K562 (cell line): ENCODE data around the gene CLPSL2. TPM values are rescaled to one million over a fixed set of nuclear protein-coding genes. Genes with fewer than 3 reads are reported as not detected.
A peak's percentile ranks its signal among the peaks of the same experiment; 100 is the strongest.

Experiments
- ATAC-seq: fragments of 200-7000 bp; cut with Tn5 transposase; 3 replicates; pipeline ENCODE4 v1.9.1; 2020; ENCODE audit warnings: moderate library complexity
- BruUV-seq: library from RNA; stranded (reverse); fragments of 400-500 nt; replicated peaks from 2 replicates; lab custom pipeline; 2021; lab: Mats Ljungman, UMichigan
- CTCF ChIA-PET: fragments of 300-600 bp; formaldehyde crosslinking; extraction: SDS; loops from one replicate; lab custom pipeline; 2021; ENCODE audit warnings: low intra/inter-chr PET ratio; lab: Yijun Ruan, JAX
- POLR2A ChIA-PET: fragments of 300-600, 350-650 bp; sonication (Branson Sonifier 250); formaldehyde crosslinking; extraction: SDS; loops from one replicate; lab custom pipeline; 2021; ENCODE audit warnings: antibody characterized with exemption, inconsistent platforms; lab: Yijun Ruan, JAX
- DNase-seq, 4 experiments: peaks; one replicate each; pipeline versions ENCODE4 v3.0.0 to v3.0.0-alpha.2; 2011 to 2018; ENCODE audit warnings: low spot score in 3 of 4, mixed read lengths in 3 of 4; ENCODE audit errors: extremely low read depth in 1 of 4
- FAIRE-seq: peaks from 2 replicates; lab custom pipeline; 2011; peaks lifted over from hg19 to GRCh38; lab: Jason Lieb, UNC
- H2AFZ ChIP-seq: 2 replicates; pipeline ENCODE4 v1.6.0; 2011; ENCODE audit warnings: low read depth, low read length, control low read depth, inconsistent platforms
- H3K27ac ChIP-seq: fragments of 200-600 bp; 3 replicates; pipeline ENCODE4 v1.8.0; 2011; ENCODE audit warnings: low read depth, mild to moderate bottlenecking, control low read depth, inconsistent platforms, low read length, moderate library complexity, mixed read lengths; ENCODE audit errors: extremely low read depth
- H3K27me3 ChIP-seq, 2 experiments: fragments of 300-600 bp in 1 of 2; 2 replicates in 1 of 2; 3 replicates in 1 of 2; pipeline versions ENCODE4 v1.6.0 to v1.8.0; 2011; ENCODE audit warnings: inconsistent platforms in 2 of 2, low read length in 2 of 2, mild to moderate bottlenecking in 1 of 2, mixed read lengths in 1 of 2, moderate library complexity in 1 of 2; ENCODE audit not compliant: control insufficient read depth in 2 of 2, insufficient read depth in 2 of 2
- H3K36me3 ChIP-seq: fragments of 300-600 bp; 3 replicates; pipeline ENCODE4 v1.8.0; 2011; ENCODE audit warnings: mild to moderate bottlenecking, low read length, inconsistent platforms; ENCODE audit not compliant: control insufficient read depth, insufficient read depth
- H3K4me1 ChIP-seq, 2 experiments: fragments of 200-600 bp in 1 of 2; replicated peaks in 1 of 2; 2 replicates in 1 of 2; 3 replicates in 1 of 2; pipeline versions ENCODE4 v1.5.1 to v1.8.0; 2011; ENCODE audit warnings: inconsistent platforms in 2 of 2, low read length in 2 of 2, mild to moderate bottlenecking in 1 of 2, mixed read lengths in 1 of 2, moderate library complexity in 1 of 2; ENCODE audit not compliant: control insufficient read depth in 2 of 2, insufficient read depth in 2 of 2
- H3K4me2 ChIP-seq: 2 replicates; pipeline ENCODE4 v1.6.1; 2011; ENCODE audit warnings: low read length, control low read depth, inconsistent platforms, mixed read lengths; ENCODE audit not compliant: insufficient read depth
- H3K4me3 ChIP-seq: fragments of 200-600 bp; sonication (generic), shearing (Covaris generic); 2 replicates; pipeline ENCODE4 v1.5.1; 2016; ENCODE audit warnings: control low read depth, inconsistent platforms
- H3K79me2 ChIP-seq: fragments of 200-600 bp; 3 replicates; pipeline ENCODE4 v1.8.0; 2011; ENCODE audit warnings: low read length, inconsistent platforms; ENCODE audit not compliant: control insufficient read depth, insufficient read depth
- H3K9ac ChIP-seq, 2 experiments: 2 replicates each; pipeline versions ENCODE4 v1.6.0 to v1.6.1; 2011; ENCODE audit warnings: low read depth in 2 of 2, low read length in 2 of 2, control low read depth in 1 of 2, inconsistent platforms in 1 of 2, mild to moderate bottlenecking in 1 of 2, mixed read lengths in 1 of 2; ENCODE audit not compliant: insufficient read depth in 1 of 2
- H3K9me1 ChIP-seq: one replicate; pipeline ENCODE4 v1.6.0; 2011; ENCODE audit warnings: inconsistent platforms, mild to moderate bottlenecking, low read length, moderate library complexity; ENCODE audit not compliant: control insufficient read depth, insufficient read depth
- H3K9me3 ChIP-seq: replicated peaks from 2 replicates; pipeline ENCODE4 v1.5.1; 2011; ENCODE audit warnings: low read depth, low read length, inconsistent platforms; ENCODE audit not compliant: control insufficient read depth, insufficient read depth
- H4K20me1 ChIP-seq: replicated peaks from 2 replicates; pipeline ENCODE4 v1.6.1; 2011; ENCODE audit warnings: low read length, inconsistent platforms, mixed read lengths; ENCODE audit not compliant: control insufficient read depth, insufficient read depth
- KLF10 ChIP-seq: fragments of 250-450 bp; sonication (Bioruptor Pico); IDR thresholded peaks from 2 replicates; pipeline ENCODE4 v1.6.1; 2021; ENCODE audit warnings: matching md5 sums
- NONO ChIP-seq, 2 experiments: fragments of 200-400 bp in 1 of 2; fragments of 450-650 bp in 1 of 2; formaldehyde crosslinking in 1 of 2; IDR thresholded peaks; 2 replicates each; pipeline ENCODE4 v1.6.1; 2017; ENCODE audit warnings: low read depth in 2 of 2, mild to moderate bottlenecking in 2 of 2, moderate library complexity in 2 of 2, low read length in 1 of 2
- NR2C2 ChIP-seq, 2 experiments: fragments of 200-800 bp in 1 of 2; sonication (Bioruptor generic) in 1 of 2; sonication (generic) in 1 of 2; formaldehyde crosslinking in 1 of 2; IDR thresholded peaks; 2 replicates each; pipeline versions ENCODE4 v1.6.1 to v1.8.0; 2016 to 2022; ENCODE audit warnings: mild to moderate bottlenecking in 1 of 2, missing compliant biosample characterization in 1 of 2, missing genetic modification characterization in 1 of 2, missing genetic modification reagents in 1 of 2
- NUFIP1 ChIP-seq: fragments of 450-650 bp; IDR thresholded peaks from 2 replicates; pipeline ENCODE4 v1.6.1; 2018; ENCODE audit not compliant: partially characterized antibody
- RFX5 ChIP-seq: IDR thresholded peaks from 2 replicates; pipeline ENCODE4 v1.6.1; 2011; ENCODE audit warnings: low read depth, mild to moderate bottlenecking, improper control_type of control experiment, low read length
- YBX1 ChIP-seq: fragments of 450-650 bp; IDR thresholded peaks from 2 replicates; pipeline ENCODE4 v1.7.1; 2016; ENCODE audit warnings: mild to moderate bottlenecking
- ZFX ChIP-seq: sonication (generic); formaldehyde crosslinking; IDR thresholded peaks from 2 replicates; pipeline ENCODE4 v1.8.0; 2022; ENCODE audit warnings: mild to moderate bottlenecking, missing genetic modification reagents, moderate library complexity
- ZKSCAN1 ChIP-seq: fragments of 150-350 bp; IDR thresholded peaks from 2 replicates; pipeline ENCODE4 v1.6.1; 2016; ENCODE audit warnings: low read depth, low read length
- WGBS: fragments of 100-300 bp; shearing (Covaris generic); methylation state at CpG from one replicate; pipeline ENCODE4 v1.1.6; 2016; ENCODE audit warnings: low coverage, mixed read lengths; ENCODE audit not compliant: insufficient coverage; ENCODE audit errors: missing lambda C conversion rate; 5-methylcytosine and 5-hydroxymethylcytosine counted together
- in situ Hi-C: fragments of 300-500 bp; cut with MboI; formaldehyde crosslinking; loops from 4 replicates; pipeline ENCODE4 v1.15.0; 2018; ENCODE audit warnings: inconsistent platforms, mixed read lengths
- intact Hi-C: fragments of 100-400 bp; cut with micrococcal nuclease; formaldehyde crosslinking; loops from 2 replicates; pipeline ENCODE4 v1.14.2; 2022
- polyA plus RNA-seq, 8 experiments: library from polyadenylated mRNA; depleted of rRNA in 4 of 8; stranded (reverse) in 5 of 8; unstranded in 3 of 8; fragments of >200 nt; fragmentation: Nextera tagmentation in 2 of 8; fragmentation: Illumina TruSeq in 1 of 8; extraction: Ambion mirVana in 2 of 8; extraction: Trizol in 1 of 8; gene quantifications; 2 replicates each; pipeline versions ENCODE4 v1.2.1 to v1.2.3, GENCODE V29; 2011 to 2014; ENCODE audit warnings: inconsistent platforms in 1 of 8, missing spikeins in 1 of 8
- total RNA-seq, 7 experiments: library from RNA; depleted of rRNA in 6 of 7; stranded (reverse); fragments of >200 nt in 6 of 7; fragmentation: Illumina TruSeq in 2 of 7; extraction: Trizol in 2 of 7; gene quantifications; 2 replicates each; pipeline versions ENCODE4 v1.2.1 to v1.2.3, GENCODE V29; 2011 to 2021; ENCODE audit warnings: low replicate concordance in 1 of 7
- TF ChIP-seq, protein P1 (sequence below): sonication (generic); formaldehyde crosslinking; IDR thresholded peaks from 2 replicates; pipeline ENCODE4 v1.8.0; 2023; ENCODE audit warnings: missing genetic modification reagents, mild to moderate bottlenecking, borderline replicate concordance

The CLPSL2 gene
- total and polyA plus RNA-seq, 9 of the 15 experiments (the other 6 are each of a cell fraction or from before 2014, with no cell fraction given): not detected

- no TSS peak for BruUV-seq
- TF ChIP-seq NONO (IDR thresholded peaks at IDR 0.05; ENCODE audit: low read depth in 2 of 2, low read length in 1 of 2) (no peak), ZFX (no peak), KLF10 (CRISPR knock-in tag) (no peak), YBX1 (no peak), NUFIP1 (no peak), ZKSCAN1 (peak; percentile 76; the same call in 1 of the 2 replicates), NR2C2 (CRISPR knock-in tag; IDR thresholded peaks at IDR 0.05) (no peak), NR2C2 (tag; IDR thresholded peaks at IDR 0.05) (no peak), RFX5 (no peak)
- TF ChIP-seq, protein P1, sequence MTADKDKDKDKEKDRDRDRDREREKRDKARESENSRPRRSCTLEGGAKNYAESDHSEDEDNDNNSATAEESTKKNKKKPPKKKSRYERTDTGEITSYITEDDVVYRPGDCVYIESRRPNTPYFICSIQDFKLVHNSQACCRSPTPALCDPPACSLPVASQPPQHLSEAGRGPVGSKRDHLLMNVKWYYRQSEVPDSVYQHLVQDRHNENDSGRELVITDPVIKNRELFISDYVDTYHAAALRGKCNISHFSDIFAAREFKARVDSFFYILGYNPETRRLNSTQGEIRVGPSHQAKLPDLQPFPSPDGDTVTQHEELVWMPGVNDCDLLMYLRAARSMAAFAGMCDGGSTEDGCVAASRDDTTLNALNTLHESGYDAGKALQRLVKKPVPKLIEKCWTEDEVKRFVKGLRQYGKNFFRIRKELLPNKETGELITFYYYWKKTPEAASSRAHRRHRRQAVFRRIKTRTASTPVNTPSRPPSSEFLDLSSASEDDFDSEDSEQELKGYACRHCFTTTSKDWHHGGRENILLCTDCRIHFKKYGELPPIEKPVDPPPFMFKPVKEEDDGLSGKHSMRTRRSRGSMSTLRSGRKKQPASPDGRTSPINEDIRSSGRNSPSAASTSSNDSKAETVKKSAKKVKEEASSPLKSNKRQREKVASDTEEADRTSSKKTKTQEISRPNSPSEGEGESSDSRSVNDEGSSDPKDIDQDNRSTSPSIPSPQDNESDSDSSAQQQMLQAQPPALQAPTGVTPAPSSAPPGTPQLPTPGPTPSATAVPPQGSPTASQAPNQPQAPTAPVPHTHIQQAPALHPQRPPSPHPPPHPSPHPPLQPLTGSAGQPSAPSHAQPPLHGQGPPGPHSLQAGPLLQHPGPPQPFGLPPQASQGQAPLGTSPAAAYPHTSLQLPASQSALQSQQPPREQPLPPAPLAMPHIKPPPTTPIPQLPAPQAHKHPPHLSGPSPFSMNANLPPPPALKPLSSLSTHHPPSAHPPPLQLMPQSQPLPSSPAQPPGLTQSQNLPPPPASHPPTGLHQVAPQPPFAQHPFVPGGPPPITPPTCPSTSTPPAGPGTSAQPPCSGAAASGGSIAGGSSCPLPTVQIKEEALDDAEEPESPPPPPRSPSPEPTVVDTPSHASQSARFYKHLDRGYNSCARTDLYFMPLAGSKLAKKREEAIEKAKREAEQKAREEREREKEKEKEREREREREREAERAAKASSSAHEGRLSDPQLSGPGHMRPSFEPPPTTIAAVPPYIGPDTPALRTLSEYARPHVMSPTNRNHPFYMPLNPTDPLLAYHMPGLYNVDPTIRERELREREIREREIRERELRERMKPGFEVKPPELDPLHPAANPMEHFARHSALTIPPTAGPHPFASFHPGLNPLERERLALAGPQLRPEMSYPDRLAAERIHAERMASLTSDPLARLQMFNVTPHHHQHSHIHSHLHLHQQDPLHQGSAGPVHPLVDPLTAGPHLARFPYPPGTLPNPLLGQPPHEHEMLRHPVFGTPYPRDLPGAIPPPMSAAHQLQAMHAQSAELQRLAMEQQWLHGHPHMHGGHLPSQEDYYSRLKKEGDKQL: no peak
- TF ChIP-seq, all 486 proteins: peak for 1
- 0% methylated on average over 2 of the region's 2 CpGs for WGBS
- ChIA-PET POLR2A (interaction anchor here (0.6 to 3.6 kb wide), 2 partner anchors 11 to 52 kb away, joined by 3 to 48 read pairs; partner anchors contain the start of gene CLPS), CTCF (no interaction called here)
- Histone ChIP-seq H3K4me1 (peaks cover 0 to 6% of the 10 kb centered on the region in 2 experiments; a peak in 3 of 5 replicates), H4K20me1 (no peaks in the 10 kb centered on the region; the same call in 1 of the 2 replicates), H3K4me3 (no peak overlapping the region), H3K9me3 (no peaks in the 10 kb centered on the region), H3K36me3 (no peaks in the 10 kb centered on the region), H2AFZ (no peak overlapping the region), H3K27ac (no peak overlapping the region), H3K4me2 (no peak overlapping the region), H3K9me1 (no peaks in the 10 kb centered on the region), H3K79me2 (no peaks in the 10 kb centered on the region), H3K9ac (no peak overlapping the region), H3K27me3 (peaks cover 51 to 56% of the 10 kb centered on the region in 2 experiments)
- FAIRE-seq (no peak), DNase-seq (peak in 1 of 4 experiments; percentile 12), ATAC-seq (no peak)
- in situ Hi-C loops: no loop called here
- intact Hi-C loops: no loop called here
Measured at GRCh38 chr6:35786272-35786671, 9.9 kb downstream of the CLPSL2 start.
